Keratinocyte (primary cell): ENCODE results near the gene PACS2. TPM values are rescaled to one million over a fixed set of nuclear protein-coding genes. Genes with fewer than 3 reads are reported as not detected.
A peak's percentile ranks its signal among the peaks of the same experiment; 100 is the strongest.

Source experiments
- DNase-seq: peaks from one replicate; pipeline ENCODE4 v3.0.0-alpha.2; 2011; ENCODE audit warnings: low read depth, missing footprints, low spot score
- FAIRE-seq: peaks from 2 replicates; lab custom pipeline; 2011; peaks lifted over from hg19 to GRCh38; lab: Jason Lieb, UNC
- H2AFZ ChIP-seq: 2 replicates; pipeline ENCODE4 v1.6.0; 2012; ENCODE audit warnings: low read length, control low read depth, inconsistent platforms; ENCODE audit not compliant: control insufficient read depth
- H3K27ac ChIP-seq: 2 replicates; pipeline ENCODE4 v1.5.1; 2011; ENCODE audit warnings: low read length; ENCODE audit not compliant: control insufficient read depth, insufficient read depth
- H3K27me3 ChIP-seq: 3 replicates; pipeline ENCODE4 v1.6.0; 2011; ENCODE audit warnings: low read length; ENCODE audit not compliant: control insufficient read depth, insufficient read depth; ENCODE audit errors: extremely low read depth
- H3K36me3 ChIP-seq, 2 experiments: 2 replicates in 1 of 2; 3 replicates in 1 of 2; pipeline ENCODE4 v1.5.1; 2011; ENCODE audit warnings: low read length in 2 of 2, mild to moderate bottlenecking in 1 of 2; ENCODE audit not compliant: control insufficient read depth in 2 of 2, insufficient read depth in 2 of 2; ENCODE audit errors: extremely low read depth in 1 of 2
- H3K4me1 ChIP-seq: 3 replicates; pipeline ENCODE4 v1.5.1; 2011; ENCODE audit warnings: low read length; ENCODE audit not compliant: control insufficient read depth, insufficient read depth; ENCODE audit errors: extremely low read depth
- H3K4me2 ChIP-seq: 3 replicates; pipeline ENCODE4 v1.6.0; 2011; ENCODE audit warnings: low read depth, low read length; ENCODE audit not compliant: control insufficient read depth, insufficient read depth; ENCODE audit errors: extremely low read depth
- H3K4me3 ChIP-seq, 3 experiments: fragments of 200-600 bp in 1 of 3; sonication (generic) in 1 of 3; 2 replicates in 2 of 3; 3 replicates in 1 of 3; pipeline ENCODE4 v1.5.1; 2011 to 2016; ENCODE audit warnings: low read length in 3 of 3, mild to moderate bottlenecking in 3 of 3, control low read depth in 2 of 3, inconsistent platforms in 1 of 3, low read depth in 1 of 3, mixed read lengths in 1 of 3, mixed run types in 1 of 3, moderate library complexity in 1 of 3; ENCODE audit not compliant: control insufficient read depth in 2 of 3, insufficient read depth in 2 of 3; ENCODE audit errors: extremely low read depth in 1 of 3
- H3K79me2 ChIP-seq: 2 replicates; pipeline ENCODE4 v1.6.0; 2012; ENCODE audit warnings: low read length; ENCODE audit not compliant: control insufficient read depth, insufficient read depth
- H3K9ac ChIP-seq: 3 replicates; pipeline ENCODE4 v1.6.0; 2011; ENCODE audit warnings: low read length; ENCODE audit not compliant: control insufficient read depth, insufficient read depth; ENCODE audit errors: extremely low read depth
- H3K9me1 ChIP-seq: 3 replicates; pipeline ENCODE4 v1.6.0; 2011; ENCODE audit warnings: low read length; ENCODE audit not compliant: control insufficient read depth, insufficient read depth; ENCODE audit errors: extremely low read depth
- H3K9me3 ChIP-seq: 2 replicates; pipeline ENCODE4 v1.5.1; 2012; ENCODE audit warnings: low read depth, low read length; ENCODE audit not compliant: control insufficient read depth
- H4K20me1 ChIP-seq: 3 replicates; pipeline ENCODE4 v1.6.0; 2011; ENCODE audit warnings: low read length; ENCODE audit not compliant: control insufficient read depth, insufficient read depth; ENCODE audit errors: extremely low read depth
- EZH2 ChIP-seq: IDR thresholded peaks from one replicate; pipeline ENCODE4 v1.6.1; 2012; ENCODE audit warnings: inconsistent platforms, mild to moderate bottlenecking, low read length, moderate library complexity
- dilution Hi-C: fragments of 300-500 bp; cut with MboI; formaldehyde crosslinking; loops from one replicate; pipeline ENCODE4 v1.7.0; 2020; ENCODE audit warnings: low sequenced_read_pairs; ENCODE audit not compliant: extremely low pct_ligation_motif_present
- polyA plus RNA-seq, 5 experiments: library from polyadenylated mRNA; depleted of rRNA in 3 of 5; stranded (reverse) in 3 of 5; stranded (forward) in 1 of 5; unstranded in 1 of 5; fragments of >200 nt; gene quantifications; 1 replicate in 1 of 5; 2 replicates in 3 of 5; 3 replicates in 1 of 5; pipeline versions ENCODE4 v1.2.1 to v1.2.3, GENCODE V29; 2011 to 2012; ENCODE audit warnings: missing spikeins in 2 of 5, low read depth in 1 of 5, low replicate concordance in 1 of 5
- TF ChIP-seq, protein P1 (sequence below), 3 experiments: IDR thresholded peaks in 1 of 3; conservative IDR thresholded peaks in 1 of 3; optimal IDR thresholded peaks in 1 of 3; 2 replicates in 2 of 3; 3 replicates in 1 of 3; pipeline versions ENCODE3 to v1.5.1; 2011; ENCODE audit warnings: low read length in 3 of 3, mild to moderate bottlenecking in 3 of 3, moderate library complexity in 2 of 3, control low read depth in 1 of 3, inconsistent platforms in 1 of 3; ENCODE audit not compliant: insufficient read depth in 2 of 3; ENCODE audit errors: extremely low read depth in 1 of 3

The PACS2 gene
- polyA plus RNA-seq, 1 donor (not counting 4 experiments of a cell fraction or from before 2014, with no cell fraction given), result 11.8 TPM

- Histone ChIP-seq H3K9me3 (no peaks in the 10 kb centered on the region), H3K4me2 (peak overlapping the region; percentile 62), H3K9me1 (peaks cover 2% of the 10 kb centered on the region), H3K4me3 (peak overlapping the region in 1 of 3 experiments; percentile 26), H3K4me1 (peaks cover 13% of the 10 kb centered on the region), H3K27ac (peak overlapping the region; percentile 47), H3K27me3 (no peaks in the 10 kb centered on the region), H3K79me2 (peaks cover 82% of the 10 kb centered on the region), H4K20me1 (peaks cover 23% of the 10 kb centered on the region), H3K36me3 (peaks cover 6 to 23% of the 10 kb centered on the region in 2 experiments), H3K9ac (no peak overlapping the region), H2AFZ (no peak overlapping the region)
- DNase-seq, result peak; percentile 23
- dilution Hi-C loops, result no loop called here
- TF ChIP-seq, protein P1, sequence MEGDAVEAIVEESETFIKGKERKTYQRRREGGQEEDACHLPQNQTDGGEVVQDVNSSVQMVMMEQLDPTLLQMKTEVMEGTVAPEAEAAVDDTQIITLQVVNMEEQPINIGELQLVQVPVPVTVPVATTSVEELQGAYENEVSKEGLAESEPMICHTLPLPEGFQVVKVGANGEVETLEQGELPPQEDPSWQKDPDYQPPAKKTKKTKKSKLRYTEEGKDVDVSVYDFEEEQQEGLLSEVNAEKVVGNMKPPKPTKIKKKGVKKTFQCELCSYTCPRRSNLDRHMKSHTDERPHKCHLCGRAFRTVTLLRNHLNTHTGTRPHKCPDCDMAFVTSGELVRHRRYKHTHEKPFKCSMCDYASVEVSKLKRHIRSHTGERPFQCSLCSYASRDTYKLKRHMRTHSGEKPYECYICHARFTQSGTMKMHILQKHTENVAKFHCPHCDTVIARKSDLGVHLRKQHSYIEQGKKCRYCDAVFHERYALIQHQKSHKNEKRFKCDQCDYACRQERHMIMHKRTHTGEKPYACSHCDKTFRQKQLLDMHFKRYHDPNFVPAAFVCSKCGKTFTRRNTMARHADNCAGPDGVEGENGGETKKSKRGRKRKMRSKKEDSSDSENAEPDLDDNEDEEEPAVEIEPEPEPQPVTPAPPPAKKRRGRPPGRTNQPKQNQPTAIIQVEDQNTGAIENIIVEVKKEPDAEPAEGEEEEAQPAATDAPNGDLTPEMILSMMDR (optimal IDR thresholded peaks at IDR 0.05 in 1 of 3, IDR thresholded peaks at IDR 0.05 in 1 of 3, conservative IDR thresholded peaks at IDR 0.05 in 1 of 3; ENCODE audit: extremely low read depth in 1 of 3, insufficient read depth in 2 of 3, low read length in 3 of 3), result no peak
- no peak for TF ChIP-seq EZH2
- peak; percentile 92 for FAIRE-seq
These were observed 116.0 kb downstream of the PACS2 start for GRCh38 chr14:105430565-105430964.

DNA sequence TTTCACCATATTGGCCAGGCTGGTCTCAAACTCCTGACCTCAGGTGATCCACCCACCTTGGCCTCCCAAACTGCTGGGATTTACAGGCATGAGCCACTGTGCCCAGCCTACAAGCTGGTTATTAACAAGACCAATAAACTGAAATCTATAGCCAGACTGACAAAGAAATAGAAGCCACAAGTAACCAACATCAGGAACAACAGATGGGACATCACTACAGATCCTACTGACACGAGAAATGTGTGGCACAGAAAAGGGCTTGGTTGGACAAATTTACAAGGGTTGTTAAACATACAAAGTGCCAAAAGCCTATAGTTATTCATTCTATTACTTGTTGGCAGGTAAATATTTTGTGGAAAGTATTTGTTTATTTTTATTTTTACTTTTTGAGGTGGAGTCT, 116.7 kb downstream of the PACS2 start:
- H3K4me1 ChIP-seq, result peaks cover 13% of the 10 kb centered on the region
- H3K27me3 ChIP-seq, result no peaks in the 10 kb centered on the region
- no peak overlapping the region for H3K27ac ChIP-seq
- no peaks in the 10 kb centered on the region for H3K9me3 ChIP-seq
- DNase-seq (no peak), FAIRE-seq (no peak)
- dilution Hi-C loops, result no loop called here
- peaks cover 2% of the 10 kb centered on the region for H3K9me1 ChIP-seq
- peaks cover 28% of the 10 kb centered on the region for H4K20me1 ChIP-seq
- TF ChIP-seq, protein P1 (optimal IDR thresholded peaks at IDR 0.05 in 1 of 3, IDR thresholded peaks at IDR 0.05 in 1 of 3, conservative IDR thresholded peaks at IDR 0.05 in 1 of 3; ENCODE audit: extremely low read depth in 1 of 3, insufficient read depth in 2 of 3, low read length in 3 of 3), result no peak
- TF ChIP-seq EZH2, result no peak
- H3K4me2 ChIP-seq, result no peak overlapping the region
- H3K36me3 ChIP-seq, result peaks cover 6 to 21% of the 10 kb centered on the region in 2 experiments
- no peak overlapping the region for H3K4me3 ChIP-seq
- H3K79me2 ChIP-seq, result peaks cover 83% of the 10 kb centered on the region
- no peak overlapping the region for H3K9ac ChIP-seq
- no peak overlapping the region for H2AFZ ChIP-seq
